Nephron (organoid): ENCODE results near the gene S100A1.
A peak's percentile ranks its signal among the peaks of the same experiment; 100 is the strongest.

ENCODE experiments used
- H3K27ac Mint-ChIP-seq, 3 experiments: 2 replicates each; pipeline ENCODE4 v1.8.0; 2020; ENCODE audit warnings: mixed read lengths in 3 of 3, mild to moderate bottlenecking in 2 of 3, moderate library complexity in 1 of 3
- H3K27me3 Mint-ChIP-seq: 2 replicates; pipeline ENCODE4 v1.8.0; 2021; ENCODE audit warnings: low read depth, mild to moderate bottlenecking, moderate library complexity, mixed read lengths
- H3K36me3 Mint-ChIP-seq: 2 replicates; pipeline ENCODE4 v1.8.0; 2020; ENCODE audit warnings: low read depth, mixed read lengths
- H3K4me1 Mint-ChIP-seq: 2 replicates; pipeline ENCODE4 v1.8.0; 2020; ENCODE audit warnings: mixed read lengths
- H3K4me3 Mint-ChIP-seq, 3 experiments: 2 replicates each; pipeline ENCODE4 v1.8.0; 2020; ENCODE audit warnings: mild to moderate bottlenecking in 3 of 3, mixed read lengths in 3 of 3, moderate library complexity in 2 of 3
- H3K9me3 Mint-ChIP-seq: 2 replicates; pipeline ENCODE4 v1.8.0; 2020; ENCODE audit warnings: mixed read lengths
- CTCF ChIP-seq, 3 experiments: fragments of 200-600 bp; sonication (generic); IDR thresholded peaks; one replicate each; pipeline ENCODE4 v1.5.0; 2021; ENCODE audit warnings: antibody characterized with exemption in 3 of 3; ENCODE audit not compliant: unreplicated experiment in 3 of 3

S100A1 gene

GRCh38 chr1:153651771-153652170 is 23.5 kb downstream of the S100A1 start:
- TF ChIP-seq CTCF (IDR thresholded peaks at IDR 0.05; ENCODE audit: unreplicated experiment in 3 of 3), result no peak
- Mint-ChIP-seq H3K4me1 (no peaks in the 10 kb centered on the region), H3K36me3 (peaks cover 4% of the 10 kb centered on the region), H3K4me3 (no peak overlapping the region), H3K9me3 (no peaks in the 10 kb centered on the region), H3K27me3 (no peaks in the 10 kb centered on the region), H3K27ac (no peak overlapping the region)

- no peaks in the 10 kb centered on the region for H3K9me3 Mint-ChIP-seq
- TF ChIP-seq CTCF (IDR thresholded peaks at IDR 0.05; ENCODE audit: unreplicated experiment in 3 of 3), result no peak
- no peaks in the 10 kb centered on the region for H3K4me1 Mint-ChIP-seq
- no peak overlapping the region for H3K27ac Mint-ChIP-seq
- no peak overlapping the region for H3K4me3 Mint-ChIP-seq
- no peaks in the 10 kb centered on the region for H3K27me3 Mint-ChIP-seq
- H3K36me3 Mint-ChIP-seq, result no peaks in the 10 kb centered on the region
These were observed 24.7 kb downstream of the S100A1 start for GRCh38 chr1:153652805-153653500.

- H3K4me1 Mint-ChIP-seq, result peaks cover 13% of the 10 kb centered on the region
- no peak overlapping the region for H3K27ac Mint-ChIP-seq
- H3K27me3 Mint-ChIP-seq, result no peaks in the 10 kb centered on the region
- H3K36me3 Mint-ChIP-seq, result no peaks in the 10 kb centered on the region
- no peak for TF ChIP-seq CTCF (IDR thresholded peaks at IDR 0.05; ENCODE audit: unreplicated experiment in 3 of 3)
- peak overlapping the region in 1 of 3 experiments; percentile 23 for H3K4me3 Mint-ChIP-seq
- H3K9me3 Mint-ChIP-seq, result no peaks in the 10 kb centered on the region
These were observed 27.1 kb downstream of the S100A1 start for GRCh38 chr1:153655333-153655732.

GRCh38 chr1:153658400-153659174 is 30.4 kb downstream of the S100A1 start, which contains the start of gene SNAPIN:
TSS of gene SNAPIN (plus strand) at chr1:153658703. CDS start at chr1:153658744, 41 bp downstream.
- TF ChIP-seq CTCF (IDR thresholded peaks at IDR 0.05; ENCODE audit: unreplicated experiment in 3 of 3), result peak in 1 of 3 experiments; percentile 12
- Mint-ChIP-seq H3K27me3 (no peaks in the 10 kb centered on the region), H3K9me3 (no peaks in the 10 kb centered on the region), H3K27ac (peak within 1 kb of the TSS; percentile 82 to 98 (median 93)), H3K4me3 (peak within 1 kb of the TSS; percentile 97 to 99 (median 99)), H3K4me1 (peaks cover 13% of the 10 kb centered on the region), H3K36me3 (peaks cover 28% of the 10 kb centered on the region)

- Mint-ChIP-seq H3K27ac (peak overlapping the region; percentile 82 to 98 (median 93)), H3K4me1 (peaks cover 13% of the 10 kb centered on the region), H3K27me3 (no peaks in the 10 kb centered on the region), H3K4me3 (peak overlapping the region; percentile 97 to 99 (median 99)), H3K36me3 (peaks cover 34% of the 10 kb centered on the region), H3K9me3 (no peaks in the 10 kb centered on the region)
- no peak for TF ChIP-seq CTCF (IDR thresholded peaks at IDR 0.05; ENCODE audit: unreplicated experiment in 3 of 3)
These were observed 30.9 kb downstream of the S100A1 start for GRCh38 chr1:153659175-153659534.
